Measurements from ENCODE around the gene MYO1H. TPM values are rescaled to one million over a fixed set of nuclear protein-coding genes. Genes with fewer than 3 reads are reported as not detected.
"Not testable (repeated sequence)": the region's sequence is repeated elsewhere in the genome, so short reads cannot be mapped to it uniquely, and the experiment has no call there.

Gene MYO1H
- total RNA-seq, 1 donor = not detected

GRCh38 chr12:109394891-109395290 lies 47.2 kb downstream of the MYO1H start:
- H3K4me3 ChIP-seq (ENCODE audit: low read depth, low read length) = no peak overlapping the region
- TF ChIP-seq CTCF (IDR thresholded peaks at IDR 0.05; ENCODE audit: insufficient read depth, low read depth, low read length) = no peak
- no peak for DNase-seq (ENCODE audit: low read depth)

GRCh38 chr12:109404841-109405240 lies 57.1 kb downstream of the MYO1H start:
- H3K4me3 ChIP-seq (ENCODE audit: low read depth, low read length); DNase-seq (ENCODE audit: low read depth): not testable (repeated sequence)

GRCh38 chr12:109406147-109406546 lies 58.4 kb downstream of the MYO1H start:
- DNase-seq (ENCODE audit: low read depth); H3K4me3 ChIP-seq (ENCODE audit: low read depth, low read length): not testable (repeated sequence)

GRCh38 chr12:109418848-109419480 lies 71.3 kb downstream of the MYO1H start:
- DNase-seq (ENCODE audit: low read depth) = no peak
- no peak for TF ChIP-seq CTCF (IDR thresholded peaks at IDR 0.05; ENCODE audit: insufficient read depth, low read depth, low read length)
- no peak overlapping the region for H3K4me3 ChIP-seq (ENCODE audit: low read depth, low read length)

- no peak for DNase-seq (ENCODE audit: low read depth)
- no peak overlapping the region for H3K4me3 ChIP-seq (ENCODE audit: low read depth, low read length)
Observed at GRCh38 chr12:109421355-109422087, 73.8 kb downstream of the MYO1H start.

GRCh38 chr12:109422251-109422650 lies 74.6 kb downstream of the MYO1H start:
- DNase-seq (ENCODE audit: low read depth) = no peak
- no peak for TF ChIP-seq CTCF (IDR thresholded peaks at IDR 0.05; ENCODE audit: insufficient read depth, low read depth, low read length)
- no peak overlapping the region for H3K4me3 ChIP-seq (ENCODE audit: low read depth, low read length)

More at GRCh38 chr12:109421355-109422087, 73.8 kb downstream of the MYO1H start:
- no peak for TF ChIP-seq CTCF (IDR thresholded peaks at IDR 0.05; ENCODE audit: insufficient read depth, low read depth, low read length)

GRCh38 chr12:109423392-109423791 lies 75.7 kb downstream of the MYO1H start:
- TF ChIP-seq CTCF (IDR thresholded peaks at IDR 0.05; ENCODE audit: insufficient read depth, low read depth, low read length) = no peak
- H3K4me3 ChIP-seq (ENCODE audit: low read depth, low read length) = no peak overlapping the region
- DNase-seq (ENCODE audit: low read depth) = no peak
